ENCODE results near the gene ABCA1. TPM values are rescaled to one million over a fixed set of nuclear protein-coding genes. Genes with fewer than 3 reads are reported as not detected.

Gene ABCA1
- total and polyA plus RNA-seq, 2 of the 13 experiments (the other 11 are each of a cell fraction or from before 2014, with no cell fraction given) = 26.8 to 63.8 TPM

DNA sequence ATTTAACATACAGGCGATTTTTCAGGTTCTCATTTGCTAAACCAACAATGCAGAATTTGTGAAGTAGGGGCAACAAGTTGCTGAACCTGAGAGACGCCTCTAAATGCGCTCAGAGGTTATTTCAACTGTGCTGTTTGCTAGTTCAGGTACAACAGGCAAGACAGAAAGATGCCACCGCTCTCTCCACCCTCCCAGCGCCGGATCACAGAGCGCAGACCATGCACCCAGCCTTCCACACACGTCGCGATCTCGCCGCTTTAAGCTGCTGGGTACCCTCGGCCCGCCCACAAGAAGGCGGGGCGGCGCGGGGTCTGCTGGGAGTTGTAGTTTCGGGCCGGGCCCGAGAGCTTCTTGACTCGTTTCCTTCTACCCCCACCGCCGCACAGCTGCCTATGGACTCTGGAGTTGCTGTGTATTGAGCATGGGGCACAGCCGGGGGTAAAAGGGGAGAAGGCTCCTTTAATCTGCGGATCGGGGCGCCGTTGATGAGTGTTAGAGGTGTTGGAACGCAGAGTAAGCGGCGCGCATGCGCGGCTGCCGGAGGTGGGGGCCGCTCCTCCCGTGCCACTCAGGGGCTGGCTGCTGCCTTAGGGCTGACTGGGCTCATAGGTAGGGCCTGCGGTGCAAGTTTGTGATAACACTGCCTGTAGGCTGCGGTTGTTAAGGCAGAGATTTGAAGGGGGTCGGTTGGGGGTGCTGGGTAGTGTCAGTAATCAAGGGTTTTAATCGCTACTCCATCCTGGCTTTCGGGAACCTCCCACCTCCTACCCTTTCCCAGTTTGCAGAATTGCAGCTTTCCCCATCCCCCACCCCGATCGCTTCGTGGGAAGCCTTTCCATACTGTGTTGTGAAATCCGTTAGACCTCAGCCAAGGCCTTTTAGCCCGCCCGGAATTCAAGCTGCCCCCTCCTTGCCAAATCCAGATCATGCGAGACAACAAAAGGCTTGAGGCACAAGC, 40.3 kb upstream of the ABCA1 start (continued):
- TF ChIP-seq HNF4A (CRISPR knock-in tag; IDR thresholded peaks at IDR 0.05) = 0 out of 2 replicates have a peak, but pooled peaks have one; percentile 8
- TF ChIP-seq NFE2L1 (CRISPR knock-in tag; IDR thresholded peaks at IDR 0.05; ENCODE audit: borderline replicate concordance) = no peak
- TF ChIP-seq NFRKB (IDR thresholded peaks at IDR 0.05) = no peak
- peak; percentile 22; the same call in 1 of the 2 replicates for TF ChIP-seq FOXC1 (CRISPR knock-in tag; IDR thresholded peaks at IDR 0.05; ENCODE audit: borderline replicate concordance)
- no peak for TF ChIP-seq HMGXB3 (CRISPR knock-in tag; IDR thresholded peaks at IDR 0.05; ENCODE audit: borderline replicate concordance)
- TF ChIP-seq ZNF597 (CRISPR knock-in tag; IDR thresholded peaks at IDR 0.05) = no peak
- 0 out of 2 replicates have a peak, but pooled peaks have one; percentile 13 for TF ChIP-seq ZNF362 (CRISPR knock-in tag; IDR thresholded peaks at IDR 0.05; ENCODE audit: borderline replicate concordance)
- TF ChIP-seq ARNT (IDR thresholded peaks at IDR 0.05) = no peak
- no peak for TF ChIP-seq TOE1 (CRISPR knock-in tag; IDR thresholded peaks at IDR 0.05)
- peak; percentile 63; the same call in 1 of the 2 replicates for TF ChIP-seq MAX (IDR thresholded peaks at IDR 0.05)
- no peak for TF ChIP-seq ZNF446 (CRISPR knock-in tag; IDR thresholded peaks at IDR 0.05)
- TF ChIP-seq ZNF256 (CRISPR knock-in tag; conservative IDR thresholded peaks at IDR 0.05) = no peak
- TF ChIP-seq CBX1 (IDR thresholded peaks at IDR 0.05; ENCODE audit: low read depth) = no peak
- TF ChIP-seq ZNF234 (CRISPR knock-in tag; conservative IDR thresholded peaks at IDR 0.05) = no peak
- TF ChIP-seq ZNF646 (CRISPR knock-in tag; IDR thresholded peaks at IDR 0.05) = no peak
- TF ChIP-seq THAP11 (CRISPR knock-in tag; IDR thresholded peaks at IDR 0.05) = peak; percentile 98
